ENCODE results near the gene CLASP2.

The CLASP2 gene

DNA sequence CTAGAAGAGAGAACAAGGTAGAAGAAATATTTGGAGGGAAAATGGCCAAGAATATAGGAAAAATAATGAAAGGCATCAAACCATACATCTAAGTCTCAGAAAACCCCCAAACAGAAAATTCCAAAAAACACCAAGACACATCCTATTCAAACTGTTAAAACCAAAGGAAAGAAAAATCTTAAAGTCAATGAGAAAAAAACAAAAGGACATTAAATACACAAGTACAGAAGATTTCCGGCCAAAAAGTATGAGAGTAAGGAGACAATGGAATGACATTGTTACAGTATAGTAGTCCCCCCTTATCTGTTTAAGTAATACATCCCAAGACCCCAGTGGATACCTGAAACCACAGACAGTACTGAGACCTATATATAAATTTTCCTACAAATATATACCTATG, 18.8 kb downstream of the CLASP2 start:
- no peak overlapping the region for H3K4ac ChIP-seq (ENCODE audit: low read length)
- H3K27ac ChIP-seq (replicated peaks; ENCODE audit: low read length): no peak overlapping the region
- H3K23ac ChIP-seq (ENCODE audit: low read depth, low read length, poor library complexity): no peak overlapping the region
- H3K9me3 ChIP-seq (replicated peaks in 1 of 2; ENCODE audit: control insufficient read depth in 2 of 2, insufficient read depth in 1 of 2, low read depth in 1 of 2, low read length in 2 of 2): peaks cover 12 to 48% of the 10 kb centered on the region in 2 donors
- H3K36me3 ChIP-seq (replicated peaks in 1 of 2; ENCODE audit: control insufficient read depth in 2 of 2, insufficient read depth in 2 of 2, low read length in 2 of 2): peaks cover 0 to 16% of the 10 kb centered on the region in 2 donors
- no peak overlapping the region for H2BK120ac ChIP-seq (ENCODE audit: low read depth, low read length)
- H3K18ac ChIP-seq (ENCODE audit: low read length): no peak overlapping the region
- no peak overlapping the region for H4K8ac ChIP-seq (ENCODE audit: low read depth, low read length)
- no peak overlapping the region for H3K4me3 ChIP-seq (ENCODE audit: low read length in 2 of 2)
- H3K9ac ChIP-seq (ENCODE audit: low read depth, low read length, poor library complexity): no peak overlapping the region
- no peak overlapping the region for H3K4me2 ChIP-seq (ENCODE audit: insufficient read depth, low read length, poor library complexity, severe bottlenecking)
- H3K14ac ChIP-seq (ENCODE audit: low read length): no peak overlapping the region
- H2BK15ac ChIP-seq (ENCODE audit: low read length): no peak overlapping the region
- no peak overlapping the region for H2AK5ac ChIP-seq (ENCODE audit: low read depth, low read length)
- no peak overlapping the region for H4K91ac ChIP-seq (ENCODE audit: low read depth, low read length, poor library complexity)
- WGBS, 2 donors (ENCODE audit: extremely low coverage in 2 of 2, insufficient read length in 2 of 2, insufficient replicate concordance in 1 of 2): no CpG with 5 or more reads among the region's 1 CpG
- H2BK12ac ChIP-seq (ENCODE audit: low read length): no peak overlapping the region
- H3K79me1 ChIP-seq (ENCODE audit: low read depth, low read length): no peaks in the 10 kb centered on the region
- H3K27me3 ChIP-seq (ENCODE audit: control insufficient read depth in 3 of 3, insufficient read depth in 3 of 3, low read depth in 1 of 3, low read length in 3 of 3): no peaks in the 10 kb centered on the region
- H2BK5ac ChIP-seq (ENCODE audit: low read length): no peak overlapping the region
- no peak for DNase-seq (ENCODE audit: low spot score)
- H3K4me1 ChIP-seq (ENCODE audit: control insufficient read depth in 2 of 2, insufficient read depth in 1 of 2, low read depth in 1 of 2, low read length in 2 of 2): no peaks in the 10 kb centered on the region
- H2AFZ ChIP-seq (ENCODE audit: low read length): no peak overlapping the region

DNA sequence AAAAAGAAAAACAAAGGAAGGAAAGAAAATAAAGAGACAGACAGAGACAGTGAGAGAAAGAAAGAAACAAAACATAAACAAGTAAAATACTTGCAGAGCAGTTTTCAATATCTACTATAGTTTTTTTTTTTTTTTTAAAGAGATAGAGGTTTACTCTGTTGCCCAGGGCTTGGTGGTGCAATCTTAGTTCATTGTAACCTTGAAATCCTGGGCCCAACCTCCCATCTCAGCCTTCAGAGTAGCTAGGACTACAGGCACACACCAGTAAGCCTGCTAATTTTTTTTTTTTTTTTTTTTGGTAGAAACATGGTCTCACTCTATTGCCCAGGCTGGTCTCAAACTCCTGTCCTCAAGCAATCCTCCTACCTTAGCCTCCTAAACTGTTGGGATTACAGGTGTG, 23.1 kb downstream of the CLASP2 start:
- no peak overlapping the region for H3K18ac ChIP-seq (ENCODE audit: low read length)
- no peaks in the 10 kb centered on the region for H3K27me3 ChIP-seq (ENCODE audit: control insufficient read depth in 3 of 3, insufficient read depth in 3 of 3, low read depth in 1 of 3, low read length in 3 of 3)
- no peaks in the 10 kb centered on the region for H3K79me1 ChIP-seq (ENCODE audit: low read depth, low read length)
- H2BK15ac ChIP-seq (ENCODE audit: low read length): no peak overlapping the region
- H3K9ac ChIP-seq (ENCODE audit: low read depth, low read length, poor library complexity): no peak overlapping the region
- H3K4ac ChIP-seq (ENCODE audit: low read length): no peak overlapping the region
- no peaks in the 10 kb centered on the region for H3K4me1 ChIP-seq (ENCODE audit: control insufficient read depth in 2 of 2, insufficient read depth in 1 of 2, low read depth in 1 of 2, low read length in 2 of 2)
- no peak for DNase-seq (ENCODE audit: low spot score)
- no peak overlapping the region for H3K4me3 ChIP-seq (ENCODE audit: low read length in 2 of 2)
- H3K23ac ChIP-seq (ENCODE audit: low read depth, low read length, poor library complexity): no peak overlapping the region
- no peak overlapping the region for H4K91ac ChIP-seq (ENCODE audit: low read depth, low read length, poor library complexity)
- no peak overlapping the region for H2AFZ ChIP-seq (ENCODE audit: low read length)
- peaks cover 2 to 34% of the 10 kb centered on the region in 2 donors for H3K36me3 ChIP-seq (replicated peaks in 1 of 2; ENCODE audit: control insufficient read depth in 2 of 2, insufficient read depth in 2 of 2, low read length in 2 of 2)
- no peak overlapping the region for H2AK5ac ChIP-seq (ENCODE audit: low read depth, low read length)
- no peak overlapping the region for H3K14ac ChIP-seq (ENCODE audit: low read length)
- H2BK5ac ChIP-seq (ENCODE audit: low read length): no peak overlapping the region
- H2BK120ac ChIP-seq (ENCODE audit: low read depth, low read length): no peak overlapping the region
- H3K9me3 ChIP-seq (replicated peaks in 1 of 2; ENCODE audit: control insufficient read depth in 2 of 2, insufficient read depth in 1 of 2, low read depth in 1 of 2, low read length in 2 of 2): peaks cover 0 to 21% of the 10 kb centered on the region in 2 donors
- H2BK12ac ChIP-seq (ENCODE audit: low read length): no peak overlapping the region
- H4K8ac ChIP-seq (ENCODE audit: low read depth, low read length): no peak overlapping the region
- no peak overlapping the region for H3K27ac ChIP-seq (replicated peaks; ENCODE audit: low read length)
- H3K4me2 ChIP-seq (ENCODE audit: insufficient read depth, low read length, poor library complexity, severe bottlenecking): no peak overlapping the region

DNA sequence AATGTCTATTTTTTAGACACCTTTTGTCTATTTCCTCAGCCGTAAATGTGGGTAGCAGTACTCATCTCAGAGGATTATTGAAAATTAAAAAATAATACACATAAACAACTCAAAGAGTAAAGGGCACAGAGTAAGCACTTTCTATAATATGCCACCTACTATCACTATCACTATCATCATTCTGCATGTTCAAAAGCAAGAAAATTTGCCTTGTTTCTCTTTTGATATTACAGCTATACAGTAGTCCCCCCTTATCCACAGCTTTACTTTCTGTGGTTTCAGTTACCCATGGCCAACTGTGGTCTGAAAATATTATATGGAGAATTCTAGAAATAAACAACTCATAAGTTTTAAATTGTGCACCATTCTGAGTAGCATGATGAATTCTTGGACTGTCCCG, 27.7 kb downstream of the CLASP2 start:
- Histone ChIP-seq H2AFZ (ENCODE audit: low read length) (no peak overlapping the region), H3K27ac (replicated peaks; ENCODE audit: low read length) (no peak overlapping the region), H3K4ac (ENCODE audit: low read length) (no peak overlapping the region), H2BK12ac (ENCODE audit: low read length) (no peak overlapping the region), H3K27me3 (ENCODE audit: control insufficient read depth in 3 of 3, insufficient read depth in 3 of 3, low read depth in 1 of 3, low read length in 3 of 3) (no peaks in the 10 kb centered on the region), H3K18ac (ENCODE audit: low read length) (no peak overlapping the region), H2BK120ac (ENCODE audit: low read depth, low read length) (no peak overlapping the region), H4K91ac (ENCODE audit: low read depth, low read length, poor library complexity) (no peak overlapping the region), H3K14ac (ENCODE audit: low read length) (no peak overlapping the region), H2AK5ac (ENCODE audit: low read depth, low read length) (no peak overlapping the region), H3K4me3 (ENCODE audit: low read length in 2 of 2) (no peak overlapping the region), H2BK15ac (ENCODE audit: low read length) (no peak overlapping the region), H4K8ac (ENCODE audit: low read depth, low read length) (no peak overlapping the region), H3K4me2 (ENCODE audit: insufficient read depth, low read length, poor library complexity, severe bottlenecking) (no peak overlapping the region), H3K23ac (ENCODE audit: low read depth, low read length, poor library complexity) (no peak overlapping the region), H3K9ac (ENCODE audit: low read depth, low read length, poor library complexity) (no peak overlapping the region), H3K79me1 (ENCODE audit: low read depth, low read length) (no peaks in the 10 kb centered on the region), H3K4me1 (ENCODE audit: control insufficient read depth in 2 of 2, insufficient read depth in 1 of 2, low read depth in 1 of 2, low read length in 2 of 2) (no peaks in the 10 kb centered on the region), H3K9me3 (replicated peaks in 1 of 2; ENCODE audit: control insufficient read depth in 2 of 2, insufficient read depth in 1 of 2, low read depth in 1 of 2, low read length in 2 of 2) (no peaks in the 10 kb centered on the region), H2BK5ac (ENCODE audit: low read length) (no peak overlapping the region), H3K36me3 (replicated peaks in 1 of 2; ENCODE audit: control insufficient read depth in 2 of 2, insufficient read depth in 2 of 2, low read length in 2 of 2) (peaks cover 2 to 58% of the 10 kb centered on the region in 2 donors)
- no peak for DNase-seq (ENCODE audit: low spot score)
- WGBS, 2 donors (ENCODE audit: extremely low coverage in 2 of 2, insufficient read length in 2 of 2, insufficient replicate concordance in 1 of 2): no CpG with 5 or more reads among the region's 2 CpGs

DNA sequence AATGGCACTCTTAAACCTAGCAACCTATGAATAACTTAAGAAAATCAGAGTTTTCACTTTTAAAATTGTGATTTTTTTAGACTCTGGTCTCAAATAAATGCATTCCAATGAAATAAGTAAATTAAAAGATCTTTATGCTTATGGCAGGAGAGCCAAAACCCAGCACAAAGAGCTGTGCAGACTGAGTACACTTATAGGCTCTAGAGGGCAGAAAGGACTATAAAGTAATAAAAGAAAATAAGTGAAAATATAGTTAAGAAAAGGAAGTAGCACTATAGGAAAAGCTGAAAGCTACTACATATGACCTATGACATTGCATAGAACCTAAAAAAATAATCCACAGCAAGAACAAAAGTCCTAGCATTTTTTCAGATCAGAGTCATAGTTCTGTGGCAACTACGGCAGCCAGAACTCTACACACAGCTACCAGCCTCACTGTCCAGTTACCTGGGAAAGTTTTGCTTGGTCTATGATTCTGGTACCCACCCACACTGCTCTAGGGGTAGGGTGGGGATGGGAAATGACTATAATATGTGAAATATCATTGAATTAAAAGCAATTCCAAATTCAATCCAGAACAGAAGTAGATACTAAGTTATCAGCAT, 30.5 kb downstream of the CLASP2 start:
- Histone ChIP-seq H3K36me3 (replicated peaks in 1 of 2; ENCODE audit: control insufficient read depth in 2 of 2, insufficient read depth in 2 of 2, low read length in 2 of 2) (peaks cover 6 to 61% of the 10 kb centered on the region in 2 donors), H3K27me3 (ENCODE audit: control insufficient read depth in 3 of 3, insufficient read depth in 3 of 3, low read depth in 1 of 3, low read length in 3 of 3) (no peaks in the 10 kb centered on the region), H3K79me1 (ENCODE audit: low read depth, low read length) (no peaks in the 10 kb centered on the region), H3K18ac (ENCODE audit: low read length) (no peak overlapping the region), H2BK15ac (ENCODE audit: low read length) (no peak overlapping the region), H3K4me3 (ENCODE audit: low read length in 2 of 2) (no peak overlapping the region), H3K27ac (replicated peaks; ENCODE audit: low read length) (no peak overlapping the region), H4K8ac (ENCODE audit: low read depth, low read length) (no peak overlapping the region), H2BK12ac (ENCODE audit: low read length) (no peak overlapping the region), H3K4me2 (ENCODE audit: insufficient read depth, low read length, poor library complexity, severe bottlenecking) (no peak overlapping the region), H3K23ac (ENCODE audit: low read depth, low read length, poor library complexity) (no peak overlapping the region), H3K4me1 (ENCODE audit: control insufficient read depth in 2 of 2, insufficient read depth in 1 of 2, low read depth in 1 of 2, low read length in 2 of 2) (no peaks in the 10 kb centered on the region), H2AFZ (ENCODE audit: low read length) (no peak overlapping the region), H3K4ac (ENCODE audit: low read length) (no peak overlapping the region), H2AK5ac (ENCODE audit: low read depth, low read length) (no peak overlapping the region), H2BK5ac (ENCODE audit: low read length) (no peak overlapping the region), H2BK120ac (ENCODE audit: low read depth, low read length) (no peak overlapping the region), H3K14ac (ENCODE audit: low read length) (no peak overlapping the region), H3K9me3 (replicated peaks in 1 of 2; ENCODE audit: control insufficient read depth in 2 of 2, insufficient read depth in 1 of 2, low read depth in 1 of 2, low read length in 2 of 2) (no peaks in the 10 kb centered on the region), H4K91ac (ENCODE audit: low read depth, low read length, poor library complexity) (no peak overlapping the region), H3K9ac (ENCODE audit: low read depth, low read length, poor library complexity) (no peak overlapping the region)
- no CpG with 5 or more reads among the region's 1 CpG for WGBS, 2 donors (ENCODE audit: extremely low coverage in 2 of 2, insufficient read length in 2 of 2, insufficient replicate concordance in 1 of 2)
- no peak for DNase-seq (ENCODE audit: low spot score)

All from neuronal stem cell (in vitro differentiated cells).